Uterus (tissue), 4 donors: ENCODE results near the gene CAND2. TPM values are rescaled to one million over a fixed set of nuclear protein-coding genes. Genes with fewer than 3 reads are reported as not detected.
"Not testable (repeated sequence)": the region's sequence is repeated elsewhere in the genome, so short reads cannot be mapped to it uniquely, and the experiment has no call there.

Source experiments
- DNase-seq, 2 donors: peaks; one replicate each; pipeline ENCODE4 v3.0.0-alpha.2; 2019 to 2020
- H3K27ac ChIP-seq, 2 donors: fragments of 200-600 bp; sonication (generic); 1 replicate in 1 of 2; 2 replicates in 1 of 2; pipeline ENCODE4 v1.5.1; 2016 to 2018
- H3K27me3 ChIP-seq, 2 donors: fragments of 200-600 bp; sonication (generic); one replicate each; pipeline ENCODE4 v1.5.1; 2018 to 2019; ENCODE audit warnings: control low read depth in 1 of 2
- H3K36me3 ChIP-seq, 2 donors: fragments of 200-600 bp; sonication (generic); one replicate each; pipeline ENCODE4 v1.5.1; 2019; ENCODE audit warnings: control low read depth in 1 of 2
- H3K4me1 ChIP-seq, 2 donors: fragments of 200-600 bp; sonication (generic); one replicate each; pipeline ENCODE4 v1.5.1; 2018 to 2019; ENCODE audit warnings: control low read depth in 1 of 2
- H3K4me3 ChIP-seq, 2 donors: fragments of 200-600 bp; sonication (generic); 1 replicate in 1 of 2; 2 replicates in 1 of 2; pipeline ENCODE4 v1.5.1; 2018 to 2019; ENCODE audit warnings: mild to moderate bottlenecking in 1 of 2
- H3K9me3 ChIP-seq, 2 donors: fragments of 200-600 bp; sonication (generic); one replicate each; pipeline ENCODE4 v1.5.1; 2019; ENCODE audit warnings: control low read depth in 1 of 2
- POLR2A ChIP-seq, 2 donors: fragments of 450-650 bp; IDR thresholded peaks; one replicate each; pipeline ENCODE4 v1.6.1; 2016; ENCODE audit warnings: antibody characterized with exemption in 2 of 2, mild to moderate bottlenecking in 1 of 2, moderate library complexity in 1 of 2
- intact Hi-C: fragments of 100-400 bp; cut with DNase I; formaldehyde crosslinking; loops from one replicate; pipeline ENCODE4 v1.15.1; 2023; ENCODE audit warnings: low total_unique reads
- small RNA-seq: library from RNA; depleted of rRNA; stranded (forward); fragments of <200 nt; gene quantifications from one replicate; pipeline ENCODE3, GENCODE V24; 2016
- total RNA-seq, 4 donors: library from RNA; depleted of rRNA in 3 of 4; stranded (reverse); fragments of >200 nt in 3 of 4; gene quantifications; one replicate each; pipeline versions ENCODE4 v1.1.0 to v1.2.4, GENCODE V29; 2014 to 2023
- TF ChIP-seq, protein P1 (sequence below), 4 experiments: fragments of 200-600 bp in 2 of 4; fragments of 450-650 bp in 2 of 4; sonication (generic) in 2 of 4; IDR thresholded peaks; one replicate each; pipeline ENCODE4 v1.5.1; 2016 to 2019; ENCODE audit warnings: antibody characterized with exemption in 4 of 4, mild to moderate bottlenecking in 2 of 4, moderate library complexity in 1 of 4
- donor health status: DM: yes; HTN: yes; CAD: no.

CAND2 gene
- total RNA-seq, 4 donors from 2014 or later = 6.8 to 42.0 (median 22.1) TPM

- H3K27me3 ChIP-seq = no peaks in the 10 kb centered on the region
- peaks cover 0 to 7% of the 10 kb centered on the region in 2 donors for H3K4me1 ChIP-seq
- no peak overlapping the region for H3K27ac ChIP-seq
- TF ChIP-seq POLR2A (IDR thresholded peaks at IDR 0.05) = no peak
- TF ChIP-seq, protein P1, sequence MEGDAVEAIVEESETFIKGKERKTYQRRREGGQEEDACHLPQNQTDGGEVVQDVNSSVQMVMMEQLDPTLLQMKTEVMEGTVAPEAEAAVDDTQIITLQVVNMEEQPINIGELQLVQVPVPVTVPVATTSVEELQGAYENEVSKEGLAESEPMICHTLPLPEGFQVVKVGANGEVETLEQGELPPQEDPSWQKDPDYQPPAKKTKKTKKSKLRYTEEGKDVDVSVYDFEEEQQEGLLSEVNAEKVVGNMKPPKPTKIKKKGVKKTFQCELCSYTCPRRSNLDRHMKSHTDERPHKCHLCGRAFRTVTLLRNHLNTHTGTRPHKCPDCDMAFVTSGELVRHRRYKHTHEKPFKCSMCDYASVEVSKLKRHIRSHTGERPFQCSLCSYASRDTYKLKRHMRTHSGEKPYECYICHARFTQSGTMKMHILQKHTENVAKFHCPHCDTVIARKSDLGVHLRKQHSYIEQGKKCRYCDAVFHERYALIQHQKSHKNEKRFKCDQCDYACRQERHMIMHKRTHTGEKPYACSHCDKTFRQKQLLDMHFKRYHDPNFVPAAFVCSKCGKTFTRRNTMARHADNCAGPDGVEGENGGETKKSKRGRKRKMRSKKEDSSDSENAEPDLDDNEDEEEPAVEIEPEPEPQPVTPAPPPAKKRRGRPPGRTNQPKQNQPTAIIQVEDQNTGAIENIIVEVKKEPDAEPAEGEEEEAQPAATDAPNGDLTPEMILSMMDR (IDR thresholded peaks at IDR 0.05) = no peak
- no peak for DNase-seq
- H3K4me3 ChIP-seq = no peak overlapping the region
- intact Hi-C loops = no loop called here
- no peaks in the 10 kb centered on the region for H3K36me3 ChIP-seq
- no peaks in the 10 kb centered on the region for H3K9me3 ChIP-seq
Measured at GRCh38 chr3:12879191-12879815, 82.8 kb downstream of the CAND2 start.

GRCh38 chr3:12881858-12882257, 85.4 kb downstream of the CAND2 start:
- H3K4me3 ChIP-seq, H3K9me3 ChIP-seq, H3K4me1 ChIP-seq, H3K36me3 ChIP-seq, H3K27ac ChIP-seq, intact Hi-C loops, H3K27me3 ChIP-seq, DNase-seq: not testable (repeated sequence)

GRCh38 chr3:12882336-12883310, 86.1 kb downstream of the CAND2 start:
- Histone ChIP-seq H3K9me3 (no peaks in the 10 kb centered on the region), H3K4me1 (no peaks in the 10 kb centered on the region), H3K27ac (no peak overlapping the region), H3K36me3 (no peaks in the 10 kb centered on the region), H3K4me3 (no peak overlapping the region), H3K27me3 (no peaks in the 10 kb centered on the region)
- intact Hi-C loops = no loop called here
- TF ChIP-seq, protein P1 (IDR thresholded peaks at IDR 0.05) = no peak
- TF ChIP-seq POLR2A (IDR thresholded peaks at IDR 0.05) = no peak
- DNase-seq = no peak

DNA sequence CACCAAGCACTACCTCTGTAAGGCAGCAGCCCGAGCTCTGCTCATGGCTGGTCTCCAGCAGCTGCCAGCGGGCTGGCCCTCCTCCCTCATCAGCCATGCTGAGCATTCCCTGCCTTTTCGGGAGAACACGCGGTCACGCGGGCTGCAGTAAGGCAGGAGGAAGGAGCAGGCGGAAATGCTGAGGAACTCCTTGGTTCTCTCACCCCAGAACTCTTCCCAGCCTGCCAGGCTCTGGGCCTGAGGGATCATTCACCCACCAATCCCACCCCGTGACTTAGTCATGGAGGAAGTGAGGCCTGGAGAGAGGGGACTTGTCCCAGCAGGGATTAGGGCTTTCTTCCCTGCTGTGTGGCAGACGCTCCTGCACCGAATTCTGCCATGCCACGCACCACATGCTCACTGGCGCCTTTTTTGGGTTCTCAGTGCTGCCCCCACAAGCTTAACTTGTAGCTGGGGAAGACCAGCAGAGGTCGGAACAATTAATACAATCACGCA, 87.8 kb downstream of the CAND2 start:
- Histone ChIP-seq H3K9me3 (no peaks in the 10 kb centered on the region), H3K27ac (no peak overlapping the region), H3K36me3 (no peaks in the 10 kb centered on the region), H3K4me1 (no peaks in the 10 kb centered on the region), H3K27me3 (no peaks in the 10 kb centered on the region), H3K4me3 (no peak overlapping the region)
- peak; percentile 49 to 58 for DNase-seq
- TF ChIP-seq, protein P1 (IDR thresholded peaks at IDR 0.05) = no peak
- no peak for TF ChIP-seq POLR2A (IDR thresholded peaks at IDR 0.05)
- intact Hi-C loops = no loop called here

Small RNA genes within 50 kb of the gene (small RNA-seq; reads per million reads assigned to genes)
- gene AC034198.1 = not detected

Other genes starting within 250 kb of the CAND2 start
- 10 to 100 TPM; 17.6 to 59.5 (median 38.1) TPM for gene MKRN2, start 239.6 kb upstream of the CAND2 start, total RNA-seq
- 100 to 1,000 TPM in 2 of 4 donors, 10 to 100 TPM in 2; 74.5 to 123 (median 110) TPM for gene RAF1, start 132.6 kb upstream of the CAND2 start, total RNA-seq
- not detected for gene TMEM40, start 37.4 kb upstream of the CAND2 start, total RNA-seq
- gene RPL32, start 44.9 kb downstream of the CAND2 start, total RNA-seq = 1,000 to 10,000 TPM in 3 of 4 donors, 100 to 1,000 TPM in 1; 538 to 9,435 (median 3,478) TPM